H1 (cell line): ENCODE results near the gene SPTLC3. TPM values are rescaled to one million over a fixed set of nuclear protein-coding genes. Genes with fewer than 3 reads are reported as not detected.

ENCODE experiments used
- CTCF ChIA-PET: fragments of 300-600 bp; sonication (Branson Sonifier 250); formaldehyde crosslinking; loops from one replicate; lab custom pipeline; 2021; ENCODE audit not compliant: partially characterized antibody; lab: Charles Lee
- POLR2A ChIA-PET: fragments of 300-600 bp; sonication (Branson Sonifier 250); formaldehyde crosslinking; loops from one replicate; lab custom pipeline; 2021; ENCODE audit warnings: inconsistent platforms; ENCODE audit not compliant: partially characterized antibody; lab: Charles Lee
- DNase-seq, 2 experiments: peaks; one replicate each; pipeline versions ENCODE4 v3.0.0 to v3.0.0-alpha.2; 2010 to 2022; ENCODE audit warnings: low spot score in 2 of 2, low read depth in 1 of 2, mixed read lengths in 1 of 2
- FAIRE-seq: peaks from 2 replicates; lab custom pipeline; 2011; peaks lifted over from hg19 to GRCh38; lab: Jason Lieb, UNC
- H2AFZ ChIP-seq: 2 replicates; pipeline ENCODE4 v1.8.1; 2012; ENCODE audit warnings: low read length, inconsistent platforms
- H2AK5ac ChIP-seq: 2 replicates; pipeline ENCODE4 v1.6.1; 2013; ENCODE audit warnings: low read depth, low read length
- H2BK120ac ChIP-seq: replicated peaks from 2 replicates; pipeline ENCODE3; 2013; ENCODE audit warnings: low read depth, low read length, inconsistent platforms
- H2BK12ac ChIP-seq: 2 replicates; pipeline ENCODE4 v1.6.1; 2013; ENCODE audit warnings: low read depth, low read length
- H2BK15ac ChIP-seq: 2 replicates; pipeline ENCODE4 v1.6.1; 2013; ENCODE audit warnings: low read length
- H2BK20ac ChIP-seq: 2 replicates; pipeline ENCODE4 v1.6.1; 2013; ENCODE audit warnings: low read length
- H2BK5ac ChIP-seq: 2 replicates; pipeline ENCODE4 v1.6.1; 2013; ENCODE audit warnings: low read depth, low read length
- H3K14ac ChIP-seq: 2 replicates; pipeline ENCODE4 v1.6.1; 2013; ENCODE audit warnings: inconsistent platforms; ENCODE audit not compliant: insufficient read length
- H3K18ac ChIP-seq: 2 replicates; pipeline ENCODE4 v1.6.1; 2013; ENCODE audit warnings: low read length; ENCODE audit errors: extremely low read depth
- H3K23ac ChIP-seq: 2 replicates; pipeline ENCODE4 v1.6.1; 2013; ENCODE audit warnings: inconsistent platforms; ENCODE audit not compliant: insufficient read length
- H3K23me2 ChIP-seq: 2 replicates; pipeline ENCODE4 v1.6.1; 2013; ENCODE audit warnings: low read depth, low read length
- H3K27ac ChIP-seq: 2 replicates; pipeline ENCODE4 v1.6.1; 2011; ENCODE audit warnings: low read depth, low read length, inconsistent platforms
- H3K27me3 ChIP-seq, 4 experiments: replicated peaks in 1 of 4; 1 replicate in 1 of 4; 2 replicates in 3 of 4; pipeline versions ENCODE4 v1.6.1 to v1.8.1; 2011 to 2013; ENCODE audit warnings: low read length in 3 of 4, mild to moderate bottlenecking in 3 of 4, inconsistent platforms in 2 of 4, mixed read lengths in 2 of 4, moderate library complexity in 1 of 4; ENCODE audit not compliant: control insufficient read depth in 3 of 4, insufficient read depth in 3 of 4; ENCODE audit errors: extremely low read depth in 1 of 4
- H3K36me3 ChIP-seq, 4 experiments: 2 replicates each; pipeline versions ENCODE4 v1.6.1 to v1.8.1; 2011 to 2013; ENCODE audit warnings: mild to moderate bottlenecking in 4 of 4, low read length in 3 of 4, moderate library complexity in 2 of 4, control low read depth in 1 of 4, inconsistent platforms in 1 of 4; ENCODE audit not compliant: insufficient read depth in 4 of 4, control insufficient read depth in 2 of 4
- H3K4ac ChIP-seq: replicated peaks from 2 replicates; pipeline ENCODE3; 2013; ENCODE audit warnings: low read length, low read depth, mixed read lengths, inconsistent platforms; ENCODE audit not compliant: insufficient read length
- H3K4me1 ChIP-seq, 4 experiments: replicated peaks in 1 of 4; 1 replicate in 1 of 4; 2 replicates in 3 of 4; pipeline versions ENCODE4 v1.6.1 to v1.8.1; 2011 to 2013; ENCODE audit warnings: low read length in 3 of 4, inconsistent platforms in 2 of 4, mixed read lengths in 1 of 4; ENCODE audit not compliant: insufficient read depth in 4 of 4, control insufficient read depth in 3 of 4
- H3K4me2 ChIP-seq, 2 experiments: 2 replicates each; pipeline versions ENCODE4 v1.6.1 to v1.8.1; 2011 to 2013; ENCODE audit warnings: low read depth in 2 of 2, low read length in 2 of 2, control low read depth in 1 of 2, inconsistent platforms in 1 of 2, mild to moderate bottlenecking in 1 of 2; ENCODE audit not compliant: insufficient read depth in 1 of 2
- H3K4me3 ChIP-seq, 4 experiments: fragments of 200-600, 300-600 bp in 1 of 4; sonication (generic), shearing (Covaris generic), sonication (Bioruptor Twin) in 1 of 4; 2 replicates each; pipeline versions ENCODE4 v1.5.1 to v1.8.1; 2011 to 2016; ENCODE audit warnings: low read length in 4 of 4, low read depth in 3 of 4, control low read depth in 2 of 4, inconsistent platforms in 2 of 4, mild to moderate bottlenecking in 2 of 4, mixed read lengths in 1 of 4, moderate library complexity in 1 of 4; ENCODE audit not compliant: insufficient read depth in 2 of 4; ENCODE audit errors: extremely low read depth in 1 of 4
- H3K56ac ChIP-seq: replicated peaks from 2 replicates; pipeline ENCODE3; 2013; ENCODE audit warnings: low read depth, mild to moderate bottlenecking, mixed read lengths, low read length, inconsistent platforms; ENCODE audit not compliant: insufficient read length
- H3K79me1 ChIP-seq: 2 replicates; pipeline ENCODE4 v1.6.1; 2013; ENCODE audit warnings: low read depth, low read length, control low read depth
- H3K79me2 ChIP-seq, 2 experiments: 2 replicates each; pipeline versions ENCODE4 v1.6.1 to v1.8.1; 2012 to 2013; ENCODE audit warnings: low read length in 2 of 2, mild to moderate bottlenecking in 2 of 2, inconsistent platforms in 1 of 2; ENCODE audit not compliant: insufficient read depth in 2 of 2, control insufficient read depth in 1 of 2
- H3K9ac ChIP-seq, 4 experiments: replicated peaks in 1 of 4; 1 replicate in 1 of 4; 2 replicates in 3 of 4; pipeline versions ENCODE4 v1.6.1 to v1.8.1; 2011 to 2013; ENCODE audit warnings: low read depth in 3 of 4, low read length in 3 of 4, control low read depth in 2 of 4, mild to moderate bottlenecking in 2 of 4, moderate library complexity in 2 of 4, inconsistent platforms in 1 of 4; ENCODE audit errors: extremely low read depth in 1 of 4
- H3K9me3 ChIP-seq, 2 experiments: 2 replicates each; pipeline versions ENCODE4 v1.6.1 to v1.8.1; 2012 to 2013; ENCODE audit warnings: mild to moderate bottlenecking in 2 of 2, moderate library complexity in 2 of 2, control low read depth in 1 of 2, inconsistent platforms in 1 of 2, low read depth in 1 of 2, low read length in 1 of 2, mixed read lengths in 1 of 2; ENCODE audit not compliant: insufficient read depth in 2 of 2
- H4K20me1 ChIP-seq, 2 experiments: replicated peaks in 1 of 2; 2 replicates each; pipeline versions ENCODE3 to v1.8.1; 2011 to 2013; ENCODE audit warnings: inconsistent platforms in 2 of 2, low read length in 2 of 2, mild to moderate bottlenecking in 1 of 2; ENCODE audit not compliant: insufficient read depth in 2 of 2, control insufficient read depth in 1 of 2
- H4K5ac ChIP-seq: 2 replicates; pipeline ENCODE4 v1.6.1; 2013; ENCODE audit warnings: low read length, low read depth, mixed read lengths, inconsistent platforms; ENCODE audit not compliant: insufficient read length
- H4K8ac ChIP-seq: 2 replicates; pipeline ENCODE4 v1.8.0; 2013; ENCODE audit warnings: mild to moderate bottlenecking, moderate library complexity, low read length, inconsistent platforms; ENCODE audit not compliant: insufficient read depth; ENCODE audit errors: extremely low read depth
- H4K91ac ChIP-seq: replicated peaks from 2 replicates; pipeline ENCODE3; 2013; ENCODE audit warnings: low read length, mixed read lengths, inconsistent platforms; ENCODE audit not compliant: insufficient read length
- BCL11A ChIP-seq, 2 experiments: IDR thresholded peaks; one replicate each; pipeline ENCODE4 v1.6.1; 2011; ENCODE audit warnings: low read depth in 2 of 2, low read length in 2 of 2, mild to moderate bottlenecking in 2 of 2
- SP4 ChIP-seq: IDR thresholded peaks from 2 replicates; pipeline ENCODE4 v1.6.1; 2012; ENCODE audit warnings: low read length, inconsistent platforms
- ZNF274 ChIP-seq: IDR thresholded peaks from 2 replicates; pipeline ENCODE4 v1.7.0; 2012; ENCODE audit warnings: low read length, borderline replicate concordance; ENCODE audit errors: extremely low read depth
- WGBS, 2 experiments: shearing (Covaris generic) in 1 of 2; methylation state at CpG; one replicate each; pipeline versions ENCODE4 v1.1.6 to v1.1.7; 2013 to 2015; ENCODE audit warnings: low lambda C conversion rate in 2 of 2, mixed read lengths in 2 of 2, inconsistent platforms in 1 of 2, low coverage in 1 of 2, missing lambda C conversion rate in 1 of 2; ENCODE audit not compliant: insufficient replicate concordance in 2 of 2, insufficient coverage in 1 of 2, insufficient read length in 1 of 2; ENCODE audit errors: extremely low coverage in 1 of 2, missing lambda C conversion rate in 1 of 2; 5-methylcytosine and 5-hydroxymethylcytosine counted together
- polyA plus RNA-seq, 7 experiments: library from polyadenylated mRNA; depleted of rRNA in 3 of 7; stranded (reverse) in 5 of 7; unstranded in 2 of 7; fragments of >200 nt in 5 of 7; fragments of 200-250 nt in 2 of 7; gene quantifications; 1 replicate in 5 of 7; 2 replicates in 1 of 7; 4 replicates in 1 of 7; pipeline versions ENCODE4 v1.2.1 to v1.2.3, GENCODE V29; 2011 to 2013; ENCODE audit warnings: missing spikeins in 2 of 7, mixed read lengths in 2 of 7
- total RNA-seq: library from RNA; stranded (reverse); fragmentation: NEBNext Ultra II Directional; extraction: Animal tissue kit (Norgen Biotek cat#: 25700); gene quantifications from 2 replicates; pipeline ENCODE4 v1.2.1, GENCODE V29; 2021
- TF ChIP-seq, protein P1 (sequence below): IDR thresholded peaks from 2 replicates; pipeline ENCODE4 v1.6.1; 2012; ENCODE audit warnings: inconsistent platforms

The SPTLC3 gene
- total and polyA plus RNA-seq, 2 of the 8 experiments (the other 6 are each of a cell fraction or from before 2014, with no cell fraction given) = 0.23 to 0.82 TPM

GRCh38 chr20:13166437-13166836 lies 157.7 kb downstream of the SPTLC3 start:
- no peaks in the 10 kb centered on the region; the same call in 1 of the 2 replicates for H3K23me2 ChIP-seq
- no peaks in the 10 kb centered on the region for H3K27me3 ChIP-seq
- no peak overlapping the region for H2BK20ac ChIP-seq
- DNase-seq = no peak
- H4K20me1 ChIP-seq = no peaks in the 10 kb centered on the region
- no peak for TF ChIP-seq SP4
- TF ChIP-seq BCL11A (IDR thresholded peaks at IDR 0.05; ENCODE audit: low read depth in 2 of 2, low read length in 2 of 2) = no peak
- no peak for TF ChIP-seq ZNF274
- TF ChIP-seq, protein P1, sequence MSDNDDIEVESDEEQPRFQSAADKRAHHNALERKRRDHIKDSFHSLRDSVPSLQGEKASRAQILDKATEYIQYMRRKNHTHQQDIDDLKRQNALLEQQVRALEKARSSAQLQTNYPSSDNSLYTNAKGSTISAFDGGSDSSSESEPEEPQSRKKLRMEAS = no peak
- TF ChIP-seq, all 59 proteins: peak for 0
- H3K4me2 ChIP-seq = no peak overlapping the region
- H2BK12ac ChIP-seq = no peak overlapping the region
- no peak overlapping the region for H2BK120ac ChIP-seq
- no peak overlapping the region for H3K4me3 ChIP-seq
- 0 out of 7 replicates have a peak, but pooled peaks cover 0 to 1% (median 0%) of the 10 kb centered on the region in 4 experiments for H3K4me1 ChIP-seq
- no peak overlapping the region for H3K23ac ChIP-seq
- ChIA-PET CTCF (no interaction called here), POLR2A (no interaction called here)
- WGBS, 2 experiments = 92% methylated on average over 3 of the region's 3 CpGs; no CpG with 5 or more reads in 1 of the 2 experiments
- no peak overlapping the region for H3K56ac ChIP-seq
- no peaks in the 10 kb centered on the region for H3K36me3 ChIP-seq
- no peak overlapping the region for H2AFZ ChIP-seq
- H3K14ac ChIP-seq = no peak overlapping the region
- no peak overlapping the region for H4K8ac ChIP-seq
- no peak overlapping the region for H3K9ac ChIP-seq
- FAIRE-seq = no peak
- no peaks in the 10 kb centered on the region for H3K79me2 ChIP-seq
- no peak overlapping the region for H4K5ac ChIP-seq
- no peak overlapping the region for H3K18ac ChIP-seq
- no peak overlapping the region for H2AK5ac ChIP-seq
- H3K4ac ChIP-seq = no peak overlapping the region
- H2BK15ac ChIP-seq = no peak overlapping the region
- H2BK5ac ChIP-seq = no peak overlapping the region
- no peak overlapping the region for H3K27ac ChIP-seq
- no peaks in the 10 kb centered on the region for H3K79me1 ChIP-seq
- H4K91ac ChIP-seq = no peak overlapping the region
- H3K9me3 ChIP-seq = no peaks in the 10 kb centered on the region
